HG02981 (cell line): ENCODE results near the gene CALU.

Experiments
- ATAC-seq: cut with Tn5 transposase; IDR thresholded peaks from one replicate; pipeline ENCODE4 v1.9.1; 2021; ENCODE audit warnings: mild to moderate bottlenecking, moderate library complexity; ENCODE audit not compliant: unreplicated experiment

CALU gene

DNA sequence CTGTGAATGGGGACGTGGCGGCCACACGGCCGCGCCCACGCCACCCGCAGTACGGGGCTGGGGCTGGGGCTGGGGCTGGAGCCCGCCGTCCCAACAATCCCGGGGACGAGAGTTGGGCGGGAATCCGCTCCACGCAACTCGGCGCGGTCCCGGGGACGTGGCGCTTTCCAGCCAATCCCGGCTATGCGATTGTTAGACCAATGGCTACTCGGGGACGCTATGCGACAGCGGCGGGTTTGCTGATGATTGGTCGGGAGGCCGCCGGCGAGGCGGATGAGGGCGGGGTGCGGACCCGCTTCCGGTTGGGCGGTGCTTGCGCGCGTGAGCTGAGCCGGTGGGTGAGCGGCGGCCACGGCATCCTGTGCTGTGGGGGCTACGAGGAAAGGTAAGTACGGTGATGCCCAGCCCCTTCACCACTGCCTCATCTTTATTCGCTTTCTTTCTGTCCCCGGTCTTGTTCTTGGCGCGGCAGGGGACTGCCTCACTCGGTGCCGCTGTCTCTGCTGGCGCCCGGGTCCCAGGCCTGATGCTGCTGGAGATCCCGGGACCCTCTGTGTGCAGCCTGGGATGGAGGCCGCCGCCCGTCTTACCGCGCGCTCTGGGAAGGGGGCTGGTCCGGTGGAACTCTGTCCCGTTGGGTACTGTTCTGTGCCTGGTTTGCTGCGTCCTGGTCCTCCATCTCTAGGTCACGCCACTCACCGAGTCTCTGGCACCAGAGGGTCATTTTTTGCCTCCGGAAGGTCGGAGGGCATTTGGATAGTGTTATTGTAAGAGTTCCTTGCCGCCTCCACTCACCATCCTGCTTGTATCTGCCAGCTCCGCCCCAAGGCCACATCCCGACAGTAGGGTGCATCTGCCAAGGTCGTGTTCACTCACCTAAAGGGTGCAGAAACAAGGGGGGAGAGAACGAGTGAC is at the start of gene CALU:
Gene CALU (plus strand): TSS at position 312 of the 915 bp plus-strand sequence. CDS start 9,225 bp downstream, outside the sequence.
- ATAC-seq: peak; percentile 97

DNA sequence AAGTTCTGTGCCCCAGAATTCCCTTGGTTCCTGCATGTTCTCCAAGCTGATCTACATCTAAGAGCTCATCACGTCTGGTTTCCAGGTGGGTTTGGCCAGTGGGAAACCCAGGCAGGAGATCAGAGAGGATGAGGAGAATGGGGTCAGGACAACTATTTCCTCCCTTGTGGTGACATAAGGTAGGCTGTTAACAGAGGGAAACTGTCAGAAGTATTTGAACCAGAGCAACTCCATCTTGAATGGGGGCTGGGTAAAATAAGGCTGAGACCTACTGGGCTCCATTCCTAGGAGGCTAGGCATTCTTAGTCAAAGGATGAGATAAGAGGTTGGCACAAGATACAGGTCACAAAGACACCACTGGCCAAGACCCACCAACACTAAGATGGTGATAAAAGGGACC is 47.9 kb upstream of the CALU start:
- no peak for ATAC-seq

DNA sequence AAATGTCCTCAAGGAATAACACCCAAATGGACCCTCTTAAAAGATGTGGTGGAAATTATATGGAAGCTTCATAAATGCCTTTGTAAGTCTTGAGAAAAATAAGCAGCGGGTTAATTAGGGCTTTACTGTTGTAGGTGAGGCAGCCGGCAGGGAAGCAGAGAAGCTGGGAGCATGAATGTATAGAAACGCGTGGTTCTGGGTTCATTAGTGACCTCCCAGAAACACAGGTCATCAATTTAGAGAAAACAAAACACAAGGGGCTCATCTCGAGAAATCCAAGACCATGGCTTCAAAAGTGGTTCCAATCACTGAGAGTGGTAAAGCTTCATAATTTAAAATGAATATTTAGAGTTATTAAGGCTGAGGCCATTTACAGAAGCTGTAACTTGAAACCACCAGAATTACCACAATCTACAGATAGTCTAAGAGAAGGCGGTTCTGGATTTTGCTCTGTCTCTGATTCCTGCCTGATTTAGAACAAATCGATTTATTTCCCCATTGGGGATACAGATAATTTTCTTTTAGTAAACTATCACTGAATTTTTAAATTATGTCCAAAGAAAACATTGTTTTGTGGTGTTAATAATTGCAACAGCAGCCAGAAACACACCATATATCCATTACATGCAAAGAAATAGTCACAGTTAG is 46.4 kb upstream of the CALU start:
- ATAC-seq: no peak

DNA sequence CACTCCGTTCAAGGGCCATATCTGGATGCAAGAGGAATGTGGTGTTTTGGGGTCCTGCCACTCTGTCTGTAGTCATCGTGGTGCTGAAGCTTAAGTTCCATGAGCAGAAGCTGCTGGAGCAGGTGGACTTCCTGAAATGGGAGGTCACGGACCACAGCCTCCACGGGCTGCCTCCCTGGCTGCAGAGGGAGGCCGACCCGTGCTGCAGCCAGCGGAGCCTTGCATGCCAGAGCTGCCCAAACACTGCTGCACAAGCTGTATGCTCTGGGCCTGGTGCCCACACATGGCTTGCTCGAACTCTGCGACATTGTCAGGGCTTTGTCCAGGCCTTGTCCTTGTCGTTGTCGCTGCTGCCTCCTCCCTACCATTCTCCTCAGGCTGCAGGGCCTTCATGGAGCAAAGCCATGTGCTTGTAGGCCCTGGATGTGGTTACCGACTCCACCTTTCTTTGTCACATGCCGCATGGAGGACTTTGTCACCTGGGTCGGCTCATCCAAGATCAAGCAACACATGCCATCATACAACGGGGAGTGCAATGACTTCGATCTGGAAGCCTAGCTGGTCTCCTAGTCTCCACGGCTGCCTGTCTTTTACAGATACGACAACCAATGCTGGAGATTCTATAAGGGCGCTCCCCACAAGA is 45.7 kb upstream of the CALU start:
- ATAC-seq: no peak

DNA sequence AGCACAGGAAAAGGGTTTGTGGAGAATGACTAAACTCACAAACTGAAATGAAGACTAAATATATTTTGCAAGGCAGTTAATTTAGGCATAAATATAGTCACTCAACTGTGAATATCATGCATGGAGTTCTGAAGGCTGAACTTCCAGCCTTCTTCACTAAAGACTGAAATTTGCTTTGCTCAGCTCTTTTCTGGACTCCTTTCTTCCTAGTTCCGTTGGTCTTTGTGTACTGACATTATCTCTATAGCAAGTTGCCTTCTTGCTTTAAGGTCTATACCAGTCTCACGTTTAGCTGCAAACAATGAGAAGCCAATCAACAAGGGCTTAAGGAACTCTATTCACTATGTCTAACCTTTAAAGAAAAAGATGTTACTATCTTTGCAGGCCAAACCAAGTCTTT is 44.4 kb upstream of the CALU start:
- ATAC-seq: no peak

DNA sequence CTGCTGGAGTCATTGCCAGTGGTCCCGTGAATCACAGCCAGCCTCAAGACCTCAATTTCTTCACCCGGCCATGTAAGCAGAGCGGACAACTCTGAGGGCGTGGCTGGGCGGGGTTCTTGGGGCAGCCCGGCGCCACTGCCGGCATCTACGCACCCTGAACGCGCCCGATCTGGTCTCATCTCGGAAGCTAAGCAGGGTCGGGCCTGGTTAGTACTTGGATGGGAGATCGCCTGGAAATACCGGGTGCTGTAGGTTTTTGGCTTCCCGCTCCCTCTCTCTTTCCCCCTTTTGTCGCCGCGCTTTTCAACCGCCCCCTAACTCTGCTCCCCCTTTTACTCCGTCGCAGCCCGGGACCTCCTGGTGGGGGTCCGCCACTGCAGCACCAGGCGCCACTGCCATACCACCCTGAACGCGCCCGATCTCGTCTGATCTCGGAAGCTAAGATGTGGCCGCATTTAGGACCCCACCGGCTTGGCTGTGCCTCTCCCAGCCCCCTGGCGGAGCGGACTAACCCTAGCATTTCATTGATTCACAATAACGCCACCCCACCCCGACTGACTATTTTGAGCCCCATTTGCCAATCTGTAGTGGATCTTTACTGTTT is 41.8 kb upstream of the CALU start:
- no peak for ATAC-seq

DNA sequence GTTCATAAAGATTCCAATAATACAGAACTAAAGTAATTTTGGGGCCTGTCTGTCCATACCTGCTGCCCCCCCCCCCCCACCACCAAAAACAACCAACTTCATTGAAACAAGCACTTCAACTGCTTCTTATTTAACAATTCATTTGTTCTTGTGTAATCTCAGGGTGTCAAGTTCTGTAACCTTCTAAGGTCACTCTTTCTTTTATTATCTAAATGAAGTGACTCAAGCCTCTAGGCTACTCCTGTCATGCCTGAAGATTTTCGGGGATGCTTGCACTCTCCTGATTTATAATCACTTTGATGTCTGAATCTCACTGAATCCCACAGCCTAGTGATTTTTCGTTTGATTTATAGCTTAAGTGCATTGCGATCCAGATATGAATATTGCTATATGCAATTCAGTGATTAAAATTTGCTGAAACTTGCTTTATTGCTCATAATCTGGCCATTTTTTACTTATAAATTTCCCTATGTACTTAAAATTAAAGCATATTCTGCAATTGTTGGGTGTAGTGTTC is 39.9 kb upstream of the CALU start:
- no peak for ATAC-seq

DNA sequence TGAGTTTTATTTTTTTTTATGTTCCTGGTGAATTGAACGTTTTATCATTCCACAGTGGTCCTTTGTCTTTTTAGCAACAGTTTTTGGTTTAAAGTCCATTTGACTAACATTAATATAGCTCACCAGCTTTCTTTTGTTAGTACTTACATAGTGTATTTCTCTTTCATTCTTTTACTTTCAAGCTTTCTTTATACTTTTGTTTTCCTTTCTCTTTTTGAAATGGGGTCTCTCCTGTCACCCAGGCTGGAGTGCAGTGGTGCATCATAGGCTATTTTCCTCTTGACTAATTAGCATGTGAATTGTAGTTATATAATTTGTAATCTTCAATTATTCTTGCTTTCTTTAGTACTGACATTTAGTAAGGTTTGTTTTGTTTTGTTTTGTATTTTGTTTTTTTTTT is 39.3 kb upstream of the CALU start:
- no peak for ATAC-seq

DNA sequence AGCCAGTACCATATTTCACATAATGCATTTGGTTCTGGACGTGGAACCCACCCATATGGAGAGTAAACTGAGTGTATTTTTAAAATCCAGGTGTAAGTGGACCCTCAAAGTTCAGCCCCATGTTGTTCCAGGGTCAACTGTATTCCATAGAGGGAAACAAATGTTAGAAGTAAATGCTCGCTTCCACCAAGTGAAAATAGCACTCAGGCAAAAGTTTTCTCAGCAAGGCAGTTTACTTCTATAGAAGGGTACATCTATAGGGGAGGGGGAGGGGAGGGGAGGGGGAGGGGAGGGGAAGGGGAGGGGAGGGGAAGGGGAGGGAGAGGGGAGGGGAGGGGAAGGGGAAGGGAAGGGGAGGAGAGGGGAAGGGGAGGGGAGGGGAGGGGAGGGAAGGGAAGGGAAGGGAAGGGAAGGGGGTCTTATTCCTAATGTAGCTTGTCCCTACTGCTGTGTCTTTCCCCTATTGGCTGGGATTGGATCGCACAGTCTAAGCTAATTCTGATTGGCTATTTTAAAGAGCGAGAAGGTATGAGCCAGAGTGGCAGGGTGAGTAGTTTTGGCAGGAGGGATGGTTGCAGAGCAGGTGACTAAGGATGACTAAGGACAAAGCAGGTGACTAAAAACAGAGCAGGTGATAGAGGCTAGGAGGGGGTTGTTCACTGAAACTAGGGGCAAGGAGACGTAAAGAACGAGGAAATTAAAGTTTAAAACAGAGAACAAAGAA is 37.9 kb upstream of the CALU start:
- no peak for ATAC-seq

DNA sequence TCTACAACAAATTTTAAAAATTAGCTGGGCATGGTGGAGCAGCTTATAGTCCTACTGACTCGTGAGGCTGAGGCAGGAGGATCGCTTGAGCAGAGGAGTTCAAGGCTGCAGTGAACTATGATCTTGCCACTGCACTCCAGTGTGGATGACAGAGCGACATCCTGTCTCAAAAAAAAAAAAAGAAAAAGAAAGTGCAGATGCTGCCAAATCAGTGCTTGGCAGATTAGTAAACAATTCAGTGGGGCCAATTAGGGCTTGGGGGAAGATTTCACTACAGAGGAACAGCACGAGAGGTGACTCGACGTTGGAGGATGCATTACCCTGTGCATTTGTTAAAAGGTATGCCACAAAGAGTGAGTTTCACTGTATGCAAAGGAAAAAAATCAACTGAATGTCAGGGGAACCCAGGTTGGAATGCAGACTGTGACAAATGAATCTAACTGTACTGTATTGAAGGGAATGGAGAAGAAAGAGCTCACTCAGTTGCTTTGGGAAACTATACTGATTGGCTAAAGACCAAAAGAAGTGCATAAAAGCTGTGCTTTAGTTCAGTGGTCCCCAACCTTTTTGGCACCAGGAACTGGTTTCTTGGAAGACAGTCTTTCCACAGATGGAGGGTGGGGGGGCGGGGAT is 35.4 kb upstream of the CALU start:
- ATAC-seq: no peak

DNA sequence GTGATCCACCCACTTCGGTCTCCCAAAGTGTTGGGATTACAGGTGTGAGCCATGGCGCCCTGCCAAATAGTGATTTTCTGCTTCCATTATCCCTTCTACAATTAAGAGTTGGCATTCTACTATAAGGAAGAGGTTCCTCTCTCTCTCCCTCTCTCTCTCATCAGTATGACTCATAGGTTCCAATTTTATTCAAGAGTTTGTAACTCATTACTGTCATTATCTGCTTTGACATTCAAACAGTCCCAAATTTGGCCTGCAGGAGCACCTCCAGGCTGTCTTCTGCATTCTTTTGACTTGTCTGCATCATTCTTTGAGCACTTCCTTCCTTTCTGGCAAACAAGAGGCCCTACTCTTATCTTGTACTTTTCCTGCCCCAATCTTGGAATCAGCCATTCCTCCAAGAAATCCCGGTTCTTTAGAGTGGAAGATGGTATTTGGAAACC is 33.2 kb upstream of the CALU start:
- ATAC-seq: no peak

DNA sequence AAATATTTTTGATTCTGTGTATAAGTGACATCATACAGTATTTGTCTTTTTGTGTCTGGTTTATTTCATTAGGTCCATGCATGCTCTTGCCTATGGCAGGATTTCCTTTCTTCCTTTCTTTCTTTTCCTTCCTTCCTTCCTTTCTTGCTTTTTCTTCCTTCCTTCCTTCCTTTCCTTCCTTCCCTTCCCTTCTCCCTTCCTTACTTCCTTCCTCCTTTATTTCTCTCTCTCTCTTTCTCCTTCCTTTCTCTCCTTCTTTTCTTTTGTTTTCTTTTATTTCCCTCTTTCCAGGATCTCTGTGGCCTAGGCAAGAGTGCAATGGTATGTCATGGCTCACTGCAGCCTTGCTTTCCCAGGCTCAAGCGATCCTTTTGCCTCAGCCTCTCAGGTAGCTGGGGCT is 31.4 kb upstream of the CALU start:
- ATAC-seq: no peak

DNA sequence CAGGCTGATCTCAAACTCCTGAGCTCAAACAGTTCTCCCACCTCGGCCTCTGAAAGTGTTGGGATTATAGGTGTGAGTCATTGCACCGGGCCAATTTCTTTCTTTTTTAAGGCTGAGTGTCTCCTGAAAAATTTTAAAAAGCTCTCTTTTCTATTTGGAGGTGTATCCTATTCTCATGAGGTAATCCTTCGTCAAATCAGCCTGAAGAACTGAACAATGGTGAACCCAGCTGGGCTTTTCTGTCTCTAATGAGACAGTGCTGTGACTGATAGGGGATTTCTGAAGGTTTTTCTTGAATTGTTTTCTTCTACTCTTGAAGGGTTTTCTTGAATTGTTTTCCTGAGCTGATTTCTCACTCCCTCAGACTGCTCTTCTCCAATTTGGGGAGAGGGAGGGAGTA is 30.9 kb upstream of the CALU start:
- ATAC-seq: no peak

DNA sequence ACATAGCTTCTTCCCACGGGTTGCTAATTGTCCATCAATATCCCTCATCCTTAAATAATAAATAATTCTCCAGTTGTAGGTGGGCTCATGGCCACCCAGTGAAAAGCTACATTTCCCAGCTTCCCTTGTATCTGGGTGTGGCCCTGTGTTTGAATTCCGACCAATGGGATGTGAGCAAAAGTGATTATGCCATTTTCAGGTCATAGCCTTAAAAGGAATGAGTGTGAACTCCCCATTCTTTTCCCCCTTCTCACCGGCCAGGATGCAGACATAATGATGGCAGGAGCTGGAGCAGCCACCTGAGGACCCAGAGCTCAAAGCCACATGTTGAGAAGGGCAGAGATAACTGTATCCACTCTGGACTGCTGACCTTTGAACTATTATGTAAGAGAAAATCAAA is 30.3 kb upstream of the CALU start:
- no peak for ATAC-seq

DNA sequence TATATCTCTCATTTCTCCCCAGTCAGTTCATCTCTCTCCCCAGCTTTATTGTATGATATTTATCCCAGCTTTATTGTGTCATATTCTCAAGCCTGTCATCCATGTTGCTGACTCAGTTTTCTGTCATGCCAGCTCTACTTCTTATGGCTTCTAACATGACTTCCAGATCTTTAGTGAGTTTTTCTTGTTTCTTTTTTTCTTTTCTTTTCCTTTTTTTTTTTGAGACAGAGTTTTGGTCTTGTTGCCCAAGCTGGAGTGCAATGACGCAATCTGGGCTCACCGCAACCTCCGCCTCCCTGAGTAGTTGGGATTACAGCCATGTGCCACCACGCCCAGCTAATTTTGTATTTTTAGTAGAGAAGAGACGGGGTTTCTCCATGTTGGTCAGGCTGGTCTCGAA is 28.7 kb upstream of the CALU start:
- ATAC-seq: no peak

DNA sequence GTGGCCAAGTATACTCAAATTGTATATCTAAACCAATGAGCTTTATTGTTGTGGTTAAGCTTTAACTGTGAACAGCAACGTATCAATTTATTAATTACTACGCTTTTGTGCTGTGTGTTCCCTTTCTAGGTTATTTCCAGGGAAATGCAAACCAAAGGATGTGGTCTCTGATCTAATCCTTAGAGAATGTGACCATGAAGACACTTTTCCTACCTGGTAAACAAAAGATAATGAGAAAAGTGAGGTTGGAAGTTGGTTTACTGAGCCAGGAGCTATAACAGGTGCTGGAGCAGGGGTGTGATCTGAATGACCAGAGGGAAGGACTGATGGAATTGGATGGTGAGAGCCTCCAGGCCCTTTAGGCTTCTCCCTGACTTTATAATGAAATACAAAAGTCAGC is 25.4 kb upstream of the CALU start:
- ATAC-seq: no peak

DNA sequence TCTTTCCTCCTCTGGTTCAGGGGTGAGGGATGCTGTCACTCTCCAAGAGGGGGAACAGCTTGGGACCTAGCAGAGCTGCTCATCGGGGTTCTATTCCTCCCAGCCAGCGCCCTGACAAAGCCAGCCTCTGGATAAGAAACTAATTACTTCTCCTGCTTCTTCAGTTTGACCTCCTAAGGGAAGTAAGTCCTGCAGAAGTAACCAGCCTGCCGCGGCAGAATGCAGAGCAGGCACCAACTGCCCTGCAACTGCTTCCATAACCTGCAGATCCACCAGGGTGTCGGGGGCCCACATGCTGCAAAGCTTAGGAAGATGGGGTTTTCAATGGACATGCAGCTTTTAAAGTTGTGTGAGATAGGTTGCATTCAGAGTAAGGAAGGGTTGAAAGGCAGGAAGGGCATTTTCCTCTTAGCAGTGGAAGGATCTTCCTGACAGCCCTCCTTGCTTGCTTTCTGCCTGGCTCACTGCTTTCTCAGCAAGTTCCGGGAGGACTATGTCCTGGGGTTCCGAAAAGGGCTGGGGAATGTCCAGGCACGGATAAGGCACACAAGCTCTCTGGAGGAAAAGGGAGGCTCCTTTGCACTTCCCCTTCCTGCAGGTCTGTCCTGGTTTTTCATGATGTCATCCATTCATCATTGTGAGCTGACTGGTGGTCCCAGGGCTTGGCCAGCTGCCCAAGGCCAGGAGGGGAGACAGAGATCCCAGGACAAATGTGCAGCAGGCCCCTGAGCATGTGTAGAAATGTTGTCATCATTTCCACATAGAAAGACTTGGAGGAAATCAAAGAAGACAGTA is 24.3 kb upstream of the CALU start:
- ATAC-seq: no peak

DNA sequence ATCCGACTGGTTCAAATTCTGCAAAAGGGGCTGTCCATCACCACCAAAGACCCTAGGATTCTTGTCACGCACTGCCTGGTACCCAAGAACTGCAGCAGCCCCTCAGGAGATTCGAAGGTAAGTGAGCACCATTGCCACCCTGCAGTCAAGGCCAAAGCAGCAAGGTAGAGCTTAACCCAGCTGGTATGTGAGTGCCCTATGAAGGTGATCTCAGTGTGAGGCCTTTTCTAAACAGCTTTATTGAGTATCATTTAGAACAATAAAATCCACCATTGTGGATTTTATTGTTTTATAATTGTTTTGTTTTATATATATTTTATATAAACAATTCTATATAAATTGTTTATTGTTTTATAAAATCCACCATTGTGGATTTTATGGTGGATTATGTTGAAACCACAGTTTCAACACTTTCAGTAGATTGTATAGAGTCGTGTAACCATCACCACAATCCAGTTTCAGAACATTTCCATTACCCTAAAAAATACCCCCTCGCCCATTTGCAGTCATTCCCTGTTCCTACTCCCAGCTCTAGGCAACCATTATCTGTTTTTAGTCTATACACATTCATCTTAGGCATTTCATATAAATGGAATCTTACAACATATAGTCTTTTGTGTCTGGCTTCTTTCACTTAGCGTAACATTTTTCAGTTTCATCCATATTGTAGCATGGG is 20.1 kb upstream of the CALU start:
- ATAC-seq: no peak

DNA sequence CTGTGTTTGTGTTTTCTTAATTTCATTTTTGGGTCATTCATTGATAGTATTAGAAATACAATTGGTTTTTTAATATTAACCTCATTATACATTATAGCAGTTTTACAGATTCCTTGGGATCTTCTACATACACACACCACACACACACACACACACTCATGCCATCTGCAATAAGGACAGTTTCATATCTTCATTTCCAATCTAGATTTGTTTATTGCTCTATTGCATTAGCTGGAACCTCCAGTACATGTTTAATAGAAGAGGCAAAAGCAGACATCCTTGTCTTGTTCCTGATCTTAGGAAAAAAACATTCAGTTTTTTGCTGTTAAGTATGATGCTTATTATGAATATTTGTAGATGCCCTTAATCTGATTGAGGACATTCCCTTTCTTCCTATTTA is 17.8 kb upstream of the CALU start:
- no peak for ATAC-seq
